Thyroid gland (tissue), 4 donors: ENCODE measurements around the gene ACKR3.

Experiments
- CTCF ChIP-seq, 6 experiments: fragments of 200-600 bp in 3 of 6; fragments of 450-650 bp in 3 of 6; sonication (generic) in 3 of 6; IDR thresholded peaks; one replicate each; pipeline ENCODE4 v1.5.1; 2016 to 2019; ENCODE audit warnings: antibody characterized with exemption in 6 of 6, mild to moderate bottlenecking in 2 of 6, inconsistent platforms in 1 of 6, moderate library complexity in 1 of 6
- POLR2A ChIP-seq, 2 donors: fragments of 450-650 bp; IDR thresholded peaks; one replicate each; pipeline ENCODE4 v1.6.1; 2017; ENCODE audit warnings: antibody characterized with exemption in 2 of 2, mild to moderate bottlenecking in 2 of 2, moderate library complexity in 1 of 2

GRCh38 chr2:236613612-236614011 is 44.0 kb downstream of the ACKR3 start:
- no peak for TF ChIP-seq CTCF (IDR thresholded peaks at IDR 0.05)
- TF ChIP-seq POLR2A (IDR thresholded peaks at IDR 0.05) = no peak
